T-helper 1 cell treated with Interleukin-12 subunit alpha and Interleukin-12 subunit beta and Interleukin-4 antibody, amounts not matched to agents 30 μg/mL and 1 μg/mL, for 36 hours (primary cell): ENCODE measurements around the gene LYPD4.
A peak's percentile ranks its signal among the peaks of the same experiment; 100 is the strongest.

Experiments
- H3K27ac Mint-ChIP-seq: one replicate; pipeline ENCODE4 v1.8.0; 2021; ENCODE audit warnings: mild to moderate bottlenecking, mixed read lengths
- H3K27me3 Mint-ChIP-seq: one replicate; pipeline ENCODE4 v1.8.0; 2021; ENCODE audit warnings: low read depth, mixed read lengths
- H3K36me3 Mint-ChIP-seq: one replicate; pipeline ENCODE4 v1.8.0; 2021; ENCODE audit warnings: low read depth, mixed read lengths
- H3K4me1 Mint-ChIP-seq: one replicate; pipeline ENCODE4 v1.8.0; 2021; ENCODE audit warnings: low read depth, mixed read lengths
- H3K4me3 Mint-ChIP-seq: one replicate; pipeline ENCODE4 v1.8.0; 2021; ENCODE audit warnings: mild to moderate bottlenecking, moderate library complexity, mixed read lengths
- H3K9me3 Mint-ChIP-seq: one replicate; pipeline ENCODE4 v1.8.0; 2021; ENCODE audit warnings: mixed read lengths

Gene LYPD4

DNA sequence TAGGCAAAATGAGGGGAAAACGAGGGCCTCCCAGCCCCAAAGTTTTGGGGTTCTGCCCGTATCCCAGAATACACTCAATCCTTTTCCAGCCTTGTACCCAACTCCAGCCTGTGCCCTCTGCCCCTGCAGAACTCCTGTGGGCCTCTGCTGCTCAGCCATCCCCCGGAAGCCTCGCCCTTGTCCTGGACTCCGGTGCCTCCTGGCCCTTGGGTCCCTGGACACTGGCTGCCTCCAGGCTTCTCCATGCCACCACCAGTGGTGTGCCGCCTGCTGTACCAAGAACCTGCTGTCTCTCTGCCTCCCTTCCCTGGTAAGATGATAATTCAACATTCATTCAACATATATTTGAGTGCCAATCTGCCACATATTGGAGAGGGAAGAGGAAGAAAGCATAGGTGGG, 4.2 kb upstream of the LYPD4 start:
- H3K4me1 Mint-ChIP-seq: no peaks in the 10 kb centered on the region
- H3K9me3 Mint-ChIP-seq: no peaks in the 10 kb centered on the region
- H3K27me3 Mint-ChIP-seq: peaks cover 30% of the 10 kb centered on the region
- no peaks in the 10 kb centered on the region for H3K36me3 Mint-ChIP-seq
- H3K27ac Mint-ChIP-seq: no peak overlapping the region
- no peak overlapping the region for H3K4me3 Mint-ChIP-seq

DNA sequence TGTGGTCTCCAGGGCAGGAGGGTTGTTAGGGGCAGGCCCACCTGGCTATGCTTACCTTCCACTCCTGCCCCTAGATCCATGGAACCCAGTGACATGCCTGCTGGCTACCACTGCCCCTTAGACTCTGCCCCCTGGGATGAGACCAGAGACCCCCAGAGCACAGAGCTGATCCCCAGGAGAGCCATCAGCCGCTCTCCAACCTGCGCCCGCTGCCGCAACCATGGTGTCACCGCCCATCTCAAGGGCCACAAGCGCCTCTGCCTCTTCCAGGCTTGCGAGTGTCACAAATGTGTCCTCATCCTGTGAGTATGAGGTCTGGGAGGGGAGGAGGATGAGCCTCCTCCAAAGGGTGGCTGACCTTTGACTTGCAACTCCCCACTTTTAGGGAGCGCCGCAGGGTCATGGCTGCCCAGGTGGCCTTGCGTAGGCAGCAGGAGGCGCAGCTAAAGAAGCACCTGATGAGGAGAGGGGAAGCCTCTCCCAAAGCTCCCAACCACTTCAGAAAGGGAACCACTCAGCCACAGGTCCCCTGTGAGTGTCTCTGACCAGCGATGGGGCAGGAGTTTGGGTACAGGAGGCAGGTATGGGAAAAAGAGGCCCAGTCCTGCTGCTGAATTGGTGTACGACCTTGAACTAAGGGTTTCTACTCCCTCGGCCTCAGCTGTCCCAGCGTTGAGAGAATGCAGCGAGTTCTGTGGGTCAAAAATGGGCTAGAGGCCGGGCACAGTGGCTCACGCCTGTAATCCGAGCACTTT, 3.0 kb upstream of the LYPD4 start:
- H3K36me3 Mint-ChIP-seq: no peaks in the 10 kb centered on the region
- H3K4me3 Mint-ChIP-seq: no peak overlapping the region
- no peak overlapping the region for H3K27ac Mint-ChIP-seq
- H3K9me3 Mint-ChIP-seq: no peaks in the 10 kb centered on the region
- no peaks in the 10 kb centered on the region for H3K4me1 Mint-ChIP-seq
- H3K27me3 Mint-ChIP-seq: peaks cover 27% of the 10 kb centered on the region

DNA sequence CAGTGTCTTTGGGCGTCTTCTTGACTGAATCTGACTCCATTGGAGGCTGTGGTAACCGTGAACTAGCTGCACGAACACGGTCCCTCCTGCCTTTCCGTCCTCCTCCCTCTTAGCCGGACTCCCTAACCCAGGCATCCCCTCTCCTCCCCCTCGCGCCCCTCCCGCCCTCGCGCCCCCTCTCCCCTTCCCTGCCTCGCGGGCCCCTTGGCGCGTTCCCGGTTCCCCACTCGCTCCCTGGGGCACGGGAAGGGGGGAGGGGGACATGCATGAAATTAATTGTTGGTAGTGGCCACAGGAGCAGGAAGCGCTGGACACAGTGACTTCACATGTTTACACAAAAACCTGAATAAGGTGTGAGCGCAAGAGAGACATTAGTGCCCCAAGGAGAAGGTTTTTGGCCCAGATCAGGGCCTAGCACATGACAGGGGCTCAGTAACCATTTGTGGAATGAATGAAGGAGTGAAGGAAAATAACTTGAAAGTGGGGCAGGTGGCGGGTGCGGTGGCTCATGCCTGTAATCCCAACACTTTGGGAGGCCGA, 638 bp upstream of the LYPD4 start:
- Mint-ChIP-seq H3K36me3 (no peaks in the 10 kb centered on the region), H3K9me3 (no peaks in the 10 kb centered on the region), H3K27me3 (peaks cover 15% of the 10 kb centered on the region), H3K4me3 (no peak overlapping the region), H3K4me1 (no peaks in the 10 kb centered on the region), H3K27ac (no peak overlapping the region)

DNA sequence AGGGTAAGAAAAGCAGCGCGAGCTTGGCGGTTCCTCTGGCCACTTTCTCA, 343 bp upstream of the LYPD4 start, which contains the start of gene DMRTC2:
DMRTC2 (plus strand) TSS at position 42 of the 50 bp plus-strand sequence. CDS start 2,387 bp downstream, outside the sequence.
- Mint-ChIP-seq H3K4me1 (no peaks in the 10 kb centered on the region), H3K36me3 (no peaks in the 10 kb centered on the region), H3K4me3 (no peak within 1 kb of the TSS), H3K27me3 (peaks cover 17% of the 10 kb centered on the region), H3K9me3 (no peaks in the 10 kb centered on the region), H3K27ac (peak within 1 kb of the TSS; percentile 16)

DNA sequence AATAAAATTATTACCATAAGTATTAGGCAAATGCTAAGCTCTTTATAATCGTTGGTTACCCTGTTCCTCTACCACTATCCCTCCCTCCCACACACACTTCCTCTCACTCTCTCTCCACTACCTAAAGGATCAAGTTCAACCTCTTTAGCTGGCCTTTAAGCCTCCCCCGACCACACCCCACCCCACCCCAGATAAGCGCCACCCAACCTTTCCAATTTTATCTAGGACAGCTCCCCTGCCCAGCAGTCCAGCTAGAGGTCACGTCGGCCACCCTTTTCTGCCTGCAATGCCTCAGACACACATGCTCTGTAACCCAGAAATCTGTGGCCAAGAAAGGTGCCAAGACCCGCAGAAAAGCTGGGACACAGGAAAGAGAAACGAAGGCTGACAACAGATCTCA, 1.1 kb downstream of the LYPD4 start:
- H3K36me3 Mint-ChIP-seq: no peaks in the 10 kb centered on the region
- no peak overlapping the region for H3K4me3 Mint-ChIP-seq
- no peak overlapping the region for H3K27ac Mint-ChIP-seq

DNA sequence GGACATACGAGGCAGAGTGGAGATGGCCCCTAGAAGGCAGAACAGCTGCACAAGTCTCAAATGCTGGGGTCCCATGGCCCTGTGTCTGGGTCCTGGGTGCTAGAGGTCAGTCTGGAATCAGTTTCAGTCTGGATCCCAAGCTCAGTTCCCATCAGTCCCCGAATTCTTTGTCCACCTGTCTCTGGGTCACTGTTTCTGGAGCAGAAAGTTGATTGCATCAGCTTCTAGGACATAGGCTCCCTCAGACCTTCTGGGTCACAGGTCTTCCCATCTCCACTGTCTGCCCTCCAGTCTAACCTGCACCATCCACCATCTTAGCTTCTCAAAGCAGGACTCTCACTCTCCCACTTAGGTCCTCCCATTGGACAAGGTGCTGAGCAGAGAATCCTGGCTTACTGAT, 5.3 kb downstream of the LYPD4 start:
- H3K36me3 Mint-ChIP-seq: no peaks in the 10 kb centered on the region
- H3K4me1 Mint-ChIP-seq: no peaks in the 10 kb centered on the region
- no peak overlapping the region for H3K27ac Mint-ChIP-seq
- H3K4me3 Mint-ChIP-seq: no peak overlapping the region
- H3K9me3 Mint-ChIP-seq: no peaks in the 10 kb centered on the region
- H3K27me3 Mint-ChIP-seq: peaks cover 46% of the 10 kb centered on the region

More for the DNA sequence above, 1.1 kb downstream of the LYPD4 start:
- Mint-ChIP-seq H3K4me1 (no peaks in the 10 kb centered on the region), H3K9me3 (no peaks in the 10 kb centered on the region), H3K27me3 (peaks cover 20% of the 10 kb centered on the region)

DNA sequence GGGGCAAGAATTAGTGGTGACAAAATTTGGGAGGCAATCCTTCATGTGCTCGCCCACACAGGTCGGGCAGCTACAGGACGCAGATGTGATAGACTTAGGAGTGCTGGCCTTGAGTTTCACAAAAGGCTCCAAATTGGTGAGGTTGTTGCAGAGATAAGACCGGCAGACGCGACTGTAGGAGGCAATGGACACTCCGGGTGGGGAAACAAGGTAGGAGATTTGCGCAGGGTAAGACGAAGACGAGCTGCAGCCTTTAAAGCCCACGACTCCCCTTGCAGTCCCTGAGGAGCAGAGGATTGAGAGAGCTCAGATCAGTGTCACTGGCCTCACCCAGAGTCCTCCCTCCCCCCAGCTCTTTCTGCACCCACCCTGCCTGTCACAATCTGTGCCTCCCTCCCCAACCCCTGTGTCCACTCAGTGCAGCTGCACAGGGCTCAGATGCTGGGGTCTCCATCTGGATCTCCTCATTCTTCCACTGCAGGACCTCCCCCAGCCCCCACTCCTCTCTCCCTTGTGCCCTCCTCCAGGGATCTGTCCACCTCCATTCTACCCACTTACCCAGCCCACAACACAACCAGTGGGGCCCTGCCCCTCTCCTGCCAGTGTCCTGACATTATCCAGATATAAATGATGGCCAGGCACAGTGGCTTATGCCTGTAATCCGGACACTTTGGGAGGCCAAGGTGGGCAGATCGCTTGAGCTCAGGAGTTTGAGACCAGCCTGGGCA, 6.3 kb downstream of the LYPD4 start:
- Mint-ChIP-seq H3K27me3 (peaks cover 41% of the 10 kb centered on the region), H3K9me3 (no peaks in the 10 kb centered on the region), H3K4me1 (no peaks in the 10 kb centered on the region), H3K4me3 (no peak overlapping the region), H3K27ac (no peak overlapping the region), H3K36me3 (no peaks in the 10 kb centered on the region)

DNA sequence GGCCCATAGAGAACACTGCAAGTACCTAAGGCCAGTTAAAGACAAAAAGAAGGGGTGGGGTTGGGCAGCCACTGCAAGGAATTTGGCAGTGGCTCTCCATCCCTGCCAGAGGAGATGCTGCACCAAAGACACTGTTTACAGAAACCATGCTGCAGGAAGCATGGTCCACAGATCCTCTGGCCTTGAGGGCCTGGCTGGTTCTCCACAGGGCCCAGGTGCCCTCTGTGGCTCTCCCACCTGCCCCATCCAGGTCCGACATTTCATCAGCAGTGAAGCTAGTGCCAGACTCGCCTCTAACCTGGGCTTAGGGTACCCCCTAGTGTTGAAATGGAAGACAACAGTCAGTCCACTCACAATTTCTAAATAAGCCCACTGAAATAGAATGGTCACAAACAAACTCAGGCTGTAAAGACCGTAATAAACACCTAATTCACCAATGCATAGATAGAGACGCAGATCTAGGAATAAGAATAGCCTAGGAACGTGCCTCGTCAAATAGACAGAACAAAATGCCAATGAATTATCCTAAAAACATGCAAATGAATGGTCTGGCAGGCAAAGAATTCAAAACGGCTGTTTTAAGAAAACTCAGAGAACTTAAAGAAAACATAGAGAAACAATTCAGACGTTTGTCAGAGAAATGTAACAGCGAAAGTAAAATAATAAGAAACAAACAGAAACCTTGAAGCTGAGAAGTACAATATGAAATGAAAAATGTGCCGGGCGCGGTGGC, 23.3 kb downstream of the LYPD4 start:
- peaks cover 5% of the 10 kb centered on the region for H3K4me1 Mint-ChIP-seq
- no peaks in the 10 kb centered on the region for H3K36me3 Mint-ChIP-seq
- H3K4me3 Mint-ChIP-seq: no peak overlapping the region
- H3K9me3 Mint-ChIP-seq: no peaks in the 10 kb centered on the region
- no peak overlapping the region for H3K27ac Mint-ChIP-seq
- H3K27me3 Mint-ChIP-seq: peaks cover 42% of the 10 kb centered on the region

DNA sequence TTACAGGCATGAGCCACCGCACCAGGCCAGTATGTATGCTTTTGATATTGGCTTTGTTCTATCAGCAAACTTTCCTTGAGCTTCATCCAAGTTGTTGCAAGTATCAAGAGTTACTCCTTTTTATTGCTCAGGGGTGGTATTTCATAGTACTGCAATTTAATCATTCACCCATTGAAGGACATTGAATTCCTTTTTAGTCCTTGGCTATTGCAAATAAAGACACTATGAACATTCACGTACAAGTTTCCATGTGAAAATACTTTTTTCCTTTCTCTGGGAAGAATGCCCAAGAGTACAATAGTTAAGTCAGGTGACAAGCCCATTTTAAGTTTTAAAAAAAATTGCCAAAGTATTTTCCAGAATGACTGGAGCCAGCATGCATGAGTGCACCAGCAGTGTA, 27.7 kb downstream of the LYPD4 start:
- Mint-ChIP-seq H3K9me3 (no peaks in the 10 kb centered on the region), H3K27ac (no peak overlapping the region), H3K4me1 (peaks cover 18% of the 10 kb centered on the region), H3K36me3 (no peaks in the 10 kb centered on the region), H3K4me3 (no peak overlapping the region), H3K27me3 (peaks cover 16% of the 10 kb centered on the region)

DNA sequence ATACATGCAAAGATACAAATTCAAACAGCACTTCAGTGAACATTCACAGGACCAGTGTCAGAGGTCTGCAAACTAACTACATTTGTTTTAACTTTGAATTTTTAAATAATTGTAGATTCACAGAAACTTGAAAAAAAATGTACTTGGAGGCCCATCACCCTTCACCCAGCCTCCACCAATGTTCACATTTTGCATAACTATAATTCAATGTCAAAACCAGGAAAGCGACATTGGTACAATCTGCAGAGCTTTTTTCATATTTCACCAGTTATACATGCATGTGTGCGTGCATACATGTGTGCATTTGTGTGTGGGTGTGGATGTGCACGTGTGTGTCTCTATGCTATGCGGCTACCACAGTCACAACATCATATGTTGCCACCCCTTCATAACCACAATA, 29.2 kb downstream of the LYPD4 start:
- Mint-ChIP-seq H3K36me3 (no peaks in the 10 kb centered on the region), H3K27ac (no peak overlapping the region), H3K9me3 (no peaks in the 10 kb centered on the region), H3K27me3 (peaks cover 5% of the 10 kb centered on the region), H3K4me3 (no peak overlapping the region), H3K4me1 (peaks cover 13% of the 10 kb centered on the region)

DNA sequence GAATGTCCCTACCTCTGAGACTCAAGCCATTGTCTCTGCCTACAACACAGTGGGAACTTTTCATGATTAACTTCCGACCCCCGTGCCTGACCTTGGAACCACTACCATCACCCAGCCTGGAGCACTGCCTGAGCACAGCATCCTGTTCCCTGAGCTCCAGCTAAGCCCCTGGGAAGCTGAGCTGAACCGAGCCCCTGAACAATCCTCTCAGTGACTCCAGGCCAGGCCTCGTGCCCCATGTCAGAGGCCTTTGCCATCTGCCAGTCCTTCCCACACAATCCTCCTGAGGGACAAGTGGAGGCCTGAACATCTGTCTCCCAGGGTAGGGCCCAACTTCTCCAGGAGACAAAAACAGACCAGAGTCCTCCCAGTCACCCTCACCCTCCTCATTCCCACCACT, 30.6 kb downstream of the LYPD4 start:
- peaks cover 2% of the 10 kb centered on the region for H3K27me3 Mint-ChIP-seq
- no peaks in the 10 kb centered on the region for H3K36me3 Mint-ChIP-seq
- H3K27ac Mint-ChIP-seq: no peak overlapping the region
- peaks cover 13% of the 10 kb centered on the region for H3K4me1 Mint-ChIP-seq
- H3K9me3 Mint-ChIP-seq: no peaks in the 10 kb centered on the region
- no peak overlapping the region for H3K4me3 Mint-ChIP-seq

DNA sequence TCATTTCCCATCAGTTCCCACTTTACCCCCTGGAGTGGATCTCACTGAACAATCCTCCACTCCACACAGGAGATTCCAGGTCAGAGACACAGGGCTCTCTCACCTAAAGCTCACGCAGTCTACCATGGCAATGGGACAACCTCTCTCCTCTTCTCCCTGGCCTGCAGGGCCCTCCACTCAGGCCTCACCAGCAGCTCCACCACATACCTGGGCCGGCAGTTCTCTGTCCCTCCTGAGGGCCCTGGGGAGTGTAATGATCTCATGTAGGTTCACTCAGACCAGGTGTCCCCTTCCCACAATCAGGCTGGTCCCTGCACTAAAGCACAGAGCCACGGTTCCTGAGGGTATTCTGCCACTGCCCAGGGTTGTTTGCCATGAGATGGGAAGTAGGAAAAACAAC, 32.5 kb downstream of the LYPD4 start:
- no peak overlapping the region for H3K4me3 Mint-ChIP-seq
- H3K4me1 Mint-ChIP-seq: peaks cover 18% of the 10 kb centered on the region
- H3K36me3 Mint-ChIP-seq: no peaks in the 10 kb centered on the region
- H3K27me3 Mint-ChIP-seq: no peaks in the 10 kb centered on the region
- H3K27ac Mint-ChIP-seq: no peak overlapping the region
- H3K9me3 Mint-ChIP-seq: no peaks in the 10 kb centered on the region

DNA sequence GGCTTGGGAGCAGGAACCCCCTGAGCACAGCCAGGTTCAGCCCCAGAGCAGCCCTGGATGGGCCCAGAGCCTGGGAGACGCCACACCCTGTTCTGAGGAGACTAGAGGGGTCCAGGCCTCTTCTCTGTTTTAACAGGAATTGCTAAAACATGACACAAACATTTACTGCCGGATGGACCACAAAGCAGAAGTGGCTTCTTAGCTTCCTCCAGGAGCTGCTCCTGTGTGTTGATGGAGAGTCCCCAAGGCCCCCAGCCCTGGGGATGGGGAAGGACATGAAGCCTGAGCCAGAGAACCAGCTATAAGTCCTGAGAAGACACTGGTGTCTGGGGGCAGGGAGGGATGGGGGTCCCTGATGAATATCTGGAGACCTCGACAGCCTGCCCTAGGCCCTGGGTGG, 33.4 kb downstream of the LYPD4 start:
- no peaks in the 10 kb centered on the region for H3K9me3 Mint-ChIP-seq
- H3K27me3 Mint-ChIP-seq: no peaks in the 10 kb centered on the region
- no peak overlapping the region for H3K4me3 Mint-ChIP-seq
- no peak overlapping the region for H3K27ac Mint-ChIP-seq
- peaks cover 20% of the 10 kb centered on the region for H3K4me1 Mint-ChIP-seq
- H3K36me3 Mint-ChIP-seq: no peaks in the 10 kb centered on the region

DNA sequence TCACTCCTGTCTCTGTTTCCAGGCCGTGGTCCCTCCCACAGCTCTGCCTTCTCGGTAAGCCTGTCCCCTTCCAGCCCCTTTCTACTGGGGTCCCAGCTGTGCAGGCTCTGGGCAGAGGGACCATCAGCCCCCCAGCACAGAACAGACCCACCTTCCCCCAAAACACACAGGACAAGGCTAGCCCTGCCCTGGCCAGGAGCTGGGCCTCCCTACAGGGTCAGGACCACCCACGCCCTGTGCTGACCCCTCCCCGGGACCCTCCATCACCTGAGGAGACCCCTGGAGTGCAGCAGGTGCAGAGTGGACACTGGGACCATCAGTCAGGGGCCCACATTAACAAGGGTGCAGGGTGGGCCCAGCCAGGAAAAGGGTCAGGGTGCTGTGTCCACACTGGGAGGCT, 34.2 kb downstream of the LYPD4 start:
- Mint-ChIP-seq H3K36me3 (no peaks in the 10 kb centered on the region), H3K9me3 (no peaks in the 10 kb centered on the region), H3K27me3 (no peaks in the 10 kb centered on the region), H3K4me3 (no peak overlapping the region), H3K27ac (no peak overlapping the region), H3K4me1 (peaks cover 25% of the 10 kb centered on the region)
